GM08714 (cell line): ENCODE data around the gene DKKL1.
A peak's percentile ranks its signal among the peaks of the same experiment; 100 is the strongest.
"Not testable (repeated sequence)": the region's sequence is repeated elsewhere in the genome, so short reads cannot be mapped to it uniquely, and the experiment has no call there.

ENCODE experiments used
- H3K4me3 ChIP-seq: fragments of 200-500 bp; sonication (Bioruptor generic); 2 replicates; pipeline ENCODE4 v1.5.1; 2014; ENCODE audit warnings: mild to moderate bottlenecking, low read length, inconsistent platforms
- ZNF274 ChIP-seq: IDR thresholded peaks from 2 replicates; pipeline ENCODE4 v1.6.1; 2012; ENCODE audit warnings: mild to moderate bottlenecking, low read depth, low read length

DKKL1 gene

DNA sequence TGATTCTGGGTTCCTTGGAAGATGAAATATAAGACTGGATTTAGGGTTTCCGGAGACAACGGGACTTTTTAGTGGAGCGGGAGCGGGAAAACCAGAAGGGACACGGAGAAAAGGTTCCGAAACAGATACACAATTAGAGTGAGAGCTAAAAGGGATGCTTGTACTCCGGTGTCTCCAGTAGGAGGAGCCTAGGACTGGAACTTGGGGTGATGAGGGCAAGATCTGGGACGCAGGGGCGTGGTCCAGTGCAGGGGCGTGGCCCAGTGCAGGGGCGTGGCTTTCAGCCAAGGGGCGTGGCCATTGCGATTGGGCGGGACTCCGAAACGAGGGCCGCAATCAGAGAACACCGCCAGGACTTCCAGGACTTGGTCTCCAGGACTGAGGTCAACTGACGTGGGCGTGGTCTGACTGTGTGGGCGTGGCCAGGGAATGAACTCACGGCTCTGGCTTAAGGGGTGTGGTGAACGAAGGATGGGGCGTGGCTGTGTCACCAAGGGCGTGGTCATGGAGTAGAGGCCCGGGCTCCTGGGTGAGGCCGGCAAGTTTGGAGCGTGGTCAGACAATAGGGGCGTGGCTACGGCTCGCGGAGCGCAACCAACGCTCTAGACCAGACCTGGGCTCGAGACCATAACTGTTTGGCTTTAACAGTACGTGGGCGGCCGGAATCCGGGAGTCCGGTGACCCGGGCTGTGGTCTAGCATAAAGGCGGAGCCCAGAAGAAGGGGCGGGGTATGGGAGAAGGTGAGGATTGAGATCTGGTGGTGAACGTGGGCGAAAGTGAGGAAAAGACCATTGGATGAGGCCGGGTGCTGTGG is at the start of gene DKKL1:
TSS of gene DKKL1 (plus strand) at position 610 of the 815 bp plus-strand sequence. CDS start at position 732, 122 bp downstream.
- no peak within 1 kb of the TSS; the same call in 1 of the 2 replicates for H3K4me3 ChIP-seq
- TF ChIP-seq ZNF274: no peak

DNA sequence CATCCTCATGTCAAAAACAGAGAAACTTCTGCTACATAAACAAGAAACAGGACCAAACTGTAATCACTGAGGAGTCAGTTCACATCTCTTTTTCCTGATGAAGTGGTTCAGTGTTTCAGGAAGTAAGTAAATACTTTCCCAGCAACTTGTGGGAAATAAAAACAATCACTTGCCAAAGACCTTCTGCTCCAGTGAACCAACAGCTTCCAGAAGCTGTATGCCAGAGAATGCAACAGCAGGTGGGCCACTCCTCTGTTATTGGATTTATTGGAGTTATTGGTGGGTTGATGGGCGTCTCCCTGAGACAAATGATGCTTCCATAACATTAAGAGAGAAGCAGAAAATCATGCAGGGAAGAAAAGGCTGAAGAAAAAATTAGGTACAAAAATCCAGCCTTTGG is 48.6 kb upstream of the DKKL1 start:
- H3K4me3 ChIP-seq: no peak overlapping the region
- no peak for TF ChIP-seq ZNF274

DNA sequence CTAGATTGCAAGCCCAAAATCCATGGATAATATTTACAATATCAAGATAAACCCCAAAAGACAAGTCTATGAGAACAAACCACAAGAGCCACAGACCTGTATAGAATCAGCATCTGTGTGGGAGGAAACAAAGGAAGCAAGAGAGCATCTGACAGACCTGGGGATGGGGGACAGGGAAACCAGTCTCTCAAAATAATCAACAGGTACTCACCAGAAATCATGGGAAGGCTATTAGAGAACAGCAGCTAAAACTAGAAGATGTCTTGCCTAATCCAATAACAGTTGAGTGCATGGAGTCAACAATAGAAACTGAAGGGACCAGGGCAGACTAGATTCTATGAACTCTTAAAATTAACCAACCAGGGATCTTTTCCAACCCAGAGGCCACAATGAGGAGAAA is 47.4 kb upstream of the DKKL1 start:
- TF ChIP-seq ZNF274: no peak
- H3K4me3 ChIP-seq: no peak overlapping the region

DNA sequence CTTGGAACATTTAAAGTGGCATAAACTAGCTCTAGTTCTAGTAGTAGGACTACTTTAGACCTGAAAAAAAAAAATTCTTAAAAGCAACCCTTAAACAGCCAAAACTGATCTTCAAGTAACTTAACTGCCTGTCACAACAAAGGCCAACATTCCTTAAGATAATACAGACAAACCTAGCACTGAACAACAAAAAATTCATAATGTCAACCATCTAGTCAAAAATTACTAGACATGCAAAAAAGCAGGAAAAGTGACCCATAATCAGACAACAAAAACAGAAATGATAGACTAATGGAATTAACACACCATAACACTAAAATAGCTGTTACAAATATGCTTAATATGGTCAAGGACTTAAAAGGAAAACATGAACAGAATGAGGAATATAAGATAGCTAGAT is 45.4 kb upstream of the DKKL1 start:
- no peak for TF ChIP-seq ZNF274
- H3K4me3 ChIP-seq: no peak overlapping the region

DNA sequence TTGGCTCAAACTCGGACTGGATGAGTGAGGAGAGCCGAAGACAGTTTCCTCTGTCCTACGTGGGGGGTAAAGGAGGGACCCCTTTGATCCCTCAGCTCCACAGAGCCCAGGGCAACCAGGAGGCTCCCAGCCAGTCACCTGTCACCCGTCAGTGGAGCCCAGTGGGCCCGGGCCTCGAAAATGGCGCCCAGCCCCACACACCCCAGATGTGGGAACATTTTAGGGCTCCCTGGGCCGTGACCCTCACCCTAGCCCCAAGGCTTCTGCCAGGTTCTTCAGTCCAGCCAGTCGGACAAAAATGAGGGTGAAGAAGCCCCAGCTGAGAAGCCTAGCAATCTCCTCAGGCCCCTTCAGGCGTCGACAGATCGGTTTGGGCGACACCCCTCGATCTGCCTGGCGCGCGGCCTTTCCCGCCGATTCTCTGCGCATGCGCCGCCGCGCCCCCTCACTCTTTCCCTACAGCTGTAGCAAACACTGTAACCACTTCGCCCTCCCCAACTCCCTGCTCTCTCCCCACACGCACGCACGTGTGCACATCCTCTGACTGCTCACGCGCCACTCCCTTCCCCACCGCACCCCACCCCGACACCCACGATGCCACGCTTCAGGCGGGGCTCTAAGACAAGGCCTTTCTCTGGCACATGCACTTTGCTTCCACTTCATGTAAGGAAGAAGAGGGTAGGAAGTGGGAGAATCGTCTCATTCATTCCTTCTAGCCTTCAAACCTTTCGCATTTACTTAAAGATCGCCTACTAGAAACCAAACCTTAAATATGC is 38.7 kb upstream of the DKKL1 start, which contains the start of gene SLC6A16:
TSS of gene SLC6A16 (minus strand) at position 391 of the 776 bp plus-strand sequence. CDS start 13,844 bp downstream, outside the sequence.
- H3K4me3 ChIP-seq: no peak within 1 kb of the TSS
- TF ChIP-seq ZNF274: no peak

DNA sequence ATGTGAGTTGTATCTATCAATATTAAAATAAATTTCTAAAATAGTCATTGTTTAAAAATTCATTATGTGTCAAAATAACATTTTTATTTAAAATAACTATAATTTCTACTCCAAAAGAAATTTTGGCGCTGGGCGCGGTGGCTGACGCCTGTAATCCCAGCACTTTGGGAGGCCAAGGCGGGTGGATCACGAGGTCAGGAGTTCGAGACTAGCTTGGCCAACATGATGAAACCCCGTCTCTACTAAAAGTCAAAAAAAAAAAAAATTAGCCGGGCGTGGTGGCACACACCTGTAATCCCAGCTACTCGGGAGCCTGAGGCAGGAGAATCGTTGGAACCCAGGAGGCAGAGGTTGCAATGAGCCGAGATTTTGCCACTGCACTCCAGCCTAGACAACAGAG is 37.9 kb upstream of the DKKL1 start:
- not testable (repeated sequence) for H3K4me3 ChIP-seq

DNA sequence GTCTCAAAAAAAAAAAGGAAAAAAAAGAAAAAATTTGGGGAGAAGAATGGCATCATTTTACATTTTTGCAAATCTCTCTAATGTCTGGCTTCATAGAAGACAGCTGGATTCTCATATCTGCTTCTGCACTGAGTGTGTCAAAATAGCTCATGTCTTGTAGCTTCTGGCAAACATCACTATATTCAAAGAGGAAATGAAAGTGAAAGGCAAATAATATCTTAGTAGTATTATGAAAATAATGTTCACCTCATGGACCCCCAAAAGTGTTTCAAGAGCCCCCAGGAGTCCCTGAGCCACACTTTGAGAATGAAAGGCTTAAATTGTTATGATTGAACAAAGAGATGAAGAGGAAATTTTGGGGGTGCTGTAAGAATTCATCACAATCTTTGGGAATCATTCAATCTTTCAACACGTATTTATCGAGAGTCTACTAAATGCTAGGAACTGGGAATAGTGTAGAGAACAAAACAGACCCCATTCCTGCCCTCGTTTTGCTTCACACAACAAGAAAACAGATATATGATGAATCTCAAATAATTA is 37.4 kb upstream of the DKKL1 start:
- H3K4me3 ChIP-seq: no peak overlapping the region
- TF ChIP-seq ZNF274: no peak

DNA sequence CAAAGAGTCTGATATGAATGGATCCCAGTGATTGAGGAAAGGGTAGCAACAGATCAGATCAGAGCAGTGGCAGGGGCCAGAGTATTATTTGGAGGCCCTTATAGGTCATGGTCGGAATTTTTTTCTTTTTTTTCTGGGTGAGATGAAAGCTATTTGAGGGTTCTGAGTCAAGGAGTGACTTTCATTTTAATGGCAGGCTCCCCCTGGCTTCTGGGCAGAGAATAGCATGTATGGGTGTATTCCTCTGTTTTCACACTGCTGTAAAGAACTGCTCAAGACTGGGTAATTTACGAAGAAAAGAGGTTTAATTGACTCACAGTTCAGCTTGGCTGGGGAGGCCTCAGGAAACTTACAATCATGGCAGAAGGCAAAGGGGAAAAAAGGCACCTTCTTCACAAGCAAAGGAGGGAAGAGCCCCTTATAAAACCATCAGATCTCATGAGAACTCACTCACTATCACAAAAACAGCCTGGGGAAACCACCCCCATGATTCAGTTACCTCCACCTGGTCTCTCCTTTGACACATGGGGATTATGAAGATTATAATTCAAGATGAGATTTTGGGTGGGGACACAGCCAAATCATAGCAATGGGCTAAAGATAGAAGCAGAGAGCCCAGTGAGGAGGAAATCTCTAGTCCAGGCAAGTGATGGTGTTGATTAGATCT is 35.7 kb upstream of the DKKL1 start:
- H3K4me3 ChIP-seq: no peak overlapping the region
- no peak for TF ChIP-seq ZNF274

DNA sequence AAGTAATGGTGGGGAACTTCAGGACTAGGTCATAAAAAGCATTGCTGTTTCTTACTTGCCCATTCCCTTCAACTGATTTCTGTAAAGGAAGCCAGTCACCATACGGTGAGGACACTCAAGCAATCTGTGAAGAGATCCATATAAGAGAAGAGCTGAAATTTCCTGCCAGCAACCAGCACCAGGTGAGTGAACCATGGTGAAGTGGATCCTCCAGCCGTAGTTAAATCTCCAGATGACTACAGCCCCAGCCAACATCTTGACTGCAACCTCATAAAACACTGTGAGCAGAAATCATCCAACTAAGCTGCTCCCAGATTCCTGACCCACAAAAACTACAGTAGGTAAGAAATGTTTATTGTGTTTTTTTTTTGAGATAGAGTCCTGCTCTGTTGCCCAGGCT is 34.9 kb upstream of the DKKL1 start:
- H3K4me3 ChIP-seq: no peak overlapping the region
- TF ChIP-seq ZNF274: no peak

DNA sequence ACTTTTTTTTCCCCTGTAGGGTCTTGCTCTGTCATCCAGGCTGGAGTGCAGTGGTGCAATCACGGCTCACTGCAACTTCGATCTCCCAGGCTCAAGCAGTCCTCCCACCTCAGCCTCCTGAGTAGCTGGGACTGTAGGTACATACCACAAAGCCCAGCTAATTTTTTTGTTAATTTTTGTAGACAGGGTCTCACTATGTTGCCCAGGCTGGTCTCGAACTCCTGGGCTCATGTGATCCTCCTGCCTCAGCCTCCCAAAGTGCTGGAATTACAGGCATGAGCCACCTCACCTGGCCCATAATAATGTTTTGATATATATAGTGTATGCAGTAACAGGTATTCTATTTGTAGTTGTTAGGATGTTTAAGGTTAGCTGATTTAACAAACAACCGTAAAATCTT is 32.5 kb upstream of the DKKL1 start:
- not testable (repeated sequence) for H3K4me3 ChIP-seq

DNA sequence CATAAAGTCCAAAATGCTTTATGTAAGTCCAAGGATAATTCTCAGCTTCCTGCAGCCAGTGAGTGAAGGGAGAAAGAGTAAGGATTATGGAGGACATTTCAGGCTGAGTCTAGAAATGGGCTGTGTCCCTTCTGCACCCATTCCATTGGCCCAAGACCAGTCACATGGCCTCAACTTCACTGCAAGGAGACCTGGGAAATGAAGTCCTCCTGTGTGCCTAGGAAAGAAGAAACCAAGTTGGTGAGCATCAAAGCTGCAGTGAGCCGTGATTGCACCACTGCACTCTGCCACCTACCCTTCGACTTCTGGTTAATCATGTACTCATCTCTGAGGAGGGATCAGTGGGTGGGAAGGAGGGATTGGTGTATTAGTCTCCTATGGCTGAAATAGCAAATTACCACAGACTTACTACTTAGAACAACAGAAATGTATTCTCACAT is 32.0 kb upstream of the DKKL1 start:
- H3K4me3 ChIP-seq: no peak overlapping the region
- TF ChIP-seq ZNF274: no peak

DNA sequence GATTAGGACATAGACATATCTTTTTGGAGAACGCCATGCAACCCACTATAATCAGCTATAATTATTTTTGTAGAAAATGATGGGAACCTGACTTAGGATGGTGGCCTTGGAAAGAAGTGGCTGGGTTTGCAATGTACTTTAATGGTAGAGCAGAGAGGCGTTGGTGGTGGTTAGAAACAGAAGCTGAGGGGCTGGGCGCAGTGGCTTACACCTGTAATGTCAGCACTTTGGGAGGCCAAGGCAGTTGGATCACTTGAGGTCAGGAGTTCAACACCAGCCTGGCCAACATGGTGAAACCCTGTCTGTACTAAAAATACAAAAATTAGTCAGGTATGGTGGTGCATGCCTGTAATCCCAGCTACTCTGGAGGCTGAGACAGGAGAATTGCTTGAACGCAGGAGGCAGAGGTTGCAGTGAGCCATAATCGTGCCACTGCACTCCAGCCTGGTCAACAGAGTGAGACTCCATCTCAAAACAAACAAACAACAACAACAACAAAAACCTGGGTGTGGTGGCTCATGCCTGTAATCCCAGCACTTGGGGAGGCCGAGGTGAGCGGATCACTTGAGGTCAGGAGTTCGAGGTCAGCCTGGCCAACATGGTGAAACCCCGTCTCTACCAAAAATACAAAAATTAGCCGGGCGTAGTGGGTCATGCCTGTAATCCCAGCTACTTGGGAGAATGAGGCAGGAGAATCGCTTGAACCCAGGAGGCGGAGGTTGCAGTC is 30.8 kb upstream of the DKKL1 start:
- not testable (repeated sequence) for H3K4me3 ChIP-seq

DNA sequence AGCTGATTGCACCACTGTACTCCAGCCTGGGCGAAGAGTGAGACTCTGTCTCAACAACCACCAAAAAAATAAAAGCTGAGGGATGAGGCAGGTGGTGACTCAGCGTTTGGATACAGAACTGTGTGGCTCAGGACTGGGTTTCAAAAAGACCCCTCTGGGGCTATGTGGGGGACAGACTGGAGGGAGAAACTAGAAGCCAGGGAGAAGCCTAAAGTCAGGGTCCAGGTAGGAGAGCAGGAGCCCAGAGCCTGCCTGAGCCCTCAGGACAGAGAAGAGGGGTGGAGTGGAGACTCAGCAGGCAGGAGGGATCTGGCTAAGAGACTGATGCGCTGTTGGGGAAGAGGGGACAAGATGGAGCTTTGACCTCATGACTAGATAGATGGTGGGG is 30.3 kb upstream of the DKKL1 start:
- no peak for TF ChIP-seq ZNF274
- H3K4me3 ChIP-seq: peak overlapping the region; percentile 11; the same call in 1 of the 2 replicates

DNA sequence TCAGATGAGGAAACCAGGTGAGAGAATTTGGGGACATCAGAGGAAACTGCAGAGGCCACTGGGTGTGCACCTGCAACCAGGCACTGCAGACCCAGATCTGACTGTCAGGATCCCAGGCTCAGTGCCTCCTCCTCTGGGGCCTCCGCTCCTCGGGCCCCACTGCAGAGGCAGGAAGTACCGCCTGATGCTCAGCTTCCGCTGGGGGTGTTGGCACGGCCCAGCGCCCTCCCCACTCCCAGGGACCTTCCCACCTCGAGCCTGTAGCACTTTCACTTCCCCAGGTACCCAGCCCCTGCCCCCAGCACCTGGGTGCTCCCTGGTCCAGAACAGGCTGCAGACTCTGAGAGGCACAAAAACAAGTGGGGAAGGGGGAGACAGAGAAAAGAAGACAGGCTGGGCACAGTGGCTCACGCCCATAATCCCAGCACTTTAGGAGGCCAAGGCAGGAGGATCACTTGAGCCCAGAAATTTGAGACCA is 29.8 kb upstream of the DKKL1 start:
- peak overlapping the region; percentile 11; the same call in 1 of the 2 replicates for H3K4me3 ChIP-seq
- TF ChIP-seq ZNF274: no peak
